ENCODE measurements around the gene AGPAT3. TPM values are rescaled to one million over a fixed set of nuclear protein-coding genes. Genes with fewer than 3 reads are reported as not detected.

The AGPAT3 gene
- total RNA-seq, 1 donor from 2014 or later = 7.8 TPM

- no peaks in the 10 kb centered on the region for H3K27me3 ChIP-seq
- no peaks in the 10 kb centered on the region for H3K79me2 ChIP-seq (ENCODE audit: low read depth)
- no peak for TF ChIP-seq CTCF (IDR thresholded peaks at IDR 0.05)
- TF ChIP-seq EZH2 (IDR thresholded peaks at IDR 0.05) = no peak
- TF ChIP-seq EZH2phosphoT487 (IDR thresholded peaks at IDR 0.05) = no peak
- no peaks in the 10 kb centered on the region for H3K9me3 ChIP-seq (ENCODE audit: low read depth)
- no peaks in the 10 kb centered on the region for H4K20me1 ChIP-seq (ENCODE audit: low read depth)
- no peaks in the 10 kb centered on the region for H3K36me3 ChIP-seq
- no peak overlapping the region for H2AFZ ChIP-seq (replicated peaks)
- no peak overlapping the region for H3K4me2 ChIP-seq
- no peak overlapping the region for H3K9ac ChIP-seq
- no peak overlapping the region for H3K27ac ChIP-seq
- no peak overlapping the region for H3K27ac Mint-ChIP-seq
- H3K4me3 Mint-ChIP-seq = no peak overlapping the region
- H3K27me3 Mint-ChIP-seq (ENCODE audit: insufficient read depth, low read depth) = peaks cover 4% of the 10 kb centered on the region
- no peaks in the 10 kb centered on the region for H3K36me3 Mint-ChIP-seq
- no peak overlapping the region for H3K4me3 ChIP-seq
- H3F3A ChIP-seq (ENCODE audit: low read depth) = peaks cover under 1% of the 10 kb centered on the region
- no peaks in the 10 kb centered on the region for H3K9me3 Mint-ChIP-seq
- H3K4me1 Mint-ChIP-seq = peaks cover 3% of the 10 kb centered on the region
- no peaks in the 10 kb centered on the region for H3K4me1 ChIP-seq
- no peak for DNase-seq (ENCODE audit: low spot score)
Observed at GRCh38 chr21:44005071-44005470, 140.0 kb downstream of the AGPAT3 start.

- no peaks in the 10 kb centered on the region for H3K36me3 Mint-ChIP-seq
- H2AFZ ChIP-seq (replicated peaks) = no peak overlapping the region
- H3K4me2 ChIP-seq = no peak overlapping the region
- H3K4me3 Mint-ChIP-seq = no peak overlapping the region
- H3K36me3 ChIP-seq = no peaks in the 10 kb centered on the region
- no peak overlapping the region for H3K27ac ChIP-seq
- no peaks in the 10 kb centered on the region for H3K27me3 ChIP-seq
- DNase-seq (ENCODE audit: low spot score) = no peak
- peaks cover 6% of the 10 kb centered on the region for H3F3A ChIP-seq (ENCODE audit: low read depth)
- TF ChIP-seq EZH2phosphoT487 (IDR thresholded peaks at IDR 0.05) (no peak), EZH2 (IDR thresholded peaks at IDR 0.05) (no peak), CTCF (IDR thresholded peaks at IDR 0.05) (no peak)
- H3K4me3 ChIP-seq = no peak overlapping the region
- peaks cover 4% of the 10 kb centered on the region for H3K27me3 Mint-ChIP-seq (ENCODE audit: insufficient read depth, low read depth)
- H3K9me3 ChIP-seq (ENCODE audit: low read depth) = no peaks in the 10 kb centered on the region
- H3K4me1 Mint-ChIP-seq = peaks cover 5% of the 10 kb centered on the region
- no peaks in the 10 kb centered on the region for H4K20me1 ChIP-seq (ENCODE audit: low read depth)
- peaks cover 3% of the 10 kb centered on the region for H3K4me1 ChIP-seq
- H3K79me2 ChIP-seq (ENCODE audit: low read depth) = no peaks in the 10 kb centered on the region
- H3K9me3 Mint-ChIP-seq = no peaks in the 10 kb centered on the region
- H3K27ac Mint-ChIP-seq = no peak overlapping the region
- H3K9ac ChIP-seq = no peak overlapping the region
Observed at GRCh38 chr21:44005593-44005992, 140.6 kb downstream of the AGPAT3 start.

- no peak overlapping the region for H3K9ac ChIP-seq
- no peak overlapping the region for H3K27ac ChIP-seq
- H3K27me3 Mint-ChIP-seq (ENCODE audit: insufficient read depth, low read depth) = peaks cover 4% of the 10 kb centered on the region
- peak overlapping the region; percentile 85 for H3K27ac Mint-ChIP-seq
- H3K36me3 ChIP-seq = no peaks in the 10 kb centered on the region
- H3K4me2 ChIP-seq = no peak overlapping the region
- peaks cover 8% of the 10 kb centered on the region for H3K4me1 Mint-ChIP-seq
- peaks cover 2% of the 10 kb centered on the region for H3K79me2 ChIP-seq (ENCODE audit: low read depth)
- H3K9me3 ChIP-seq (ENCODE audit: low read depth) = no peaks in the 10 kb centered on the region
- H4K20me1 ChIP-seq (ENCODE audit: low read depth) = no peaks in the 10 kb centered on the region
- H3K4me3 ChIP-seq = no peak overlapping the region
- H3K4me3 Mint-ChIP-seq = no peak overlapping the region
- TF ChIP-seq EZH2 (IDR thresholded peaks at IDR 0.05) (no peak), EZH2phosphoT487 (IDR thresholded peaks at IDR 0.05) (no peak), CTCF (IDR thresholded peaks at IDR 0.05) (no peak)
- DNase-seq (ENCODE audit: low spot score) = no peak
- no peaks in the 10 kb centered on the region for H3K27me3 ChIP-seq
- no peak overlapping the region for H2AFZ ChIP-seq (replicated peaks)
- no peaks in the 10 kb centered on the region for H3K9me3 Mint-ChIP-seq
- H3K36me3 Mint-ChIP-seq = no peaks in the 10 kb centered on the region
- peaks cover 8% of the 10 kb centered on the region for H3K4me1 ChIP-seq
- peaks cover 11% of the 10 kb centered on the region for H3F3A ChIP-seq (ENCODE audit: low read depth)
Observed at GRCh38 chr21:44006017-44006619, 141.1 kb downstream of the AGPAT3 start.
